ENCODE data around the gene HOXA3.

GRCh38 chr7:27170426-27171324, 18.3 kb upstream of the HOXA3 start:
- TF ChIP-seq, protein P1, sequence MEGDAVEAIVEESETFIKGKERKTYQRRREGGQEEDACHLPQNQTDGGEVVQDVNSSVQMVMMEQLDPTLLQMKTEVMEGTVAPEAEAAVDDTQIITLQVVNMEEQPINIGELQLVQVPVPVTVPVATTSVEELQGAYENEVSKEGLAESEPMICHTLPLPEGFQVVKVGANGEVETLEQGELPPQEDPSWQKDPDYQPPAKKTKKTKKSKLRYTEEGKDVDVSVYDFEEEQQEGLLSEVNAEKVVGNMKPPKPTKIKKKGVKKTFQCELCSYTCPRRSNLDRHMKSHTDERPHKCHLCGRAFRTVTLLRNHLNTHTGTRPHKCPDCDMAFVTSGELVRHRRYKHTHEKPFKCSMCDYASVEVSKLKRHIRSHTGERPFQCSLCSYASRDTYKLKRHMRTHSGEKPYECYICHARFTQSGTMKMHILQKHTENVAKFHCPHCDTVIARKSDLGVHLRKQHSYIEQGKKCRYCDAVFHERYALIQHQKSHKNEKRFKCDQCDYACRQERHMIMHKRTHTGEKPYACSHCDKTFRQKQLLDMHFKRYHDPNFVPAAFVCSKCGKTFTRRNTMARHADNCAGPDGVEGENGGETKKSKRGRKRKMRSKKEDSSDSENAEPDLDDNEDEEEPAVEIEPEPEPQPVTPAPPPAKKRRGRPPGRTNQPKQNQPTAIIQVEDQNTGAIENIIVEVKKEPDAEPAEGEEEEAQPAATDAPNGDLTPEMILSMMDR (IDR thresholded peaks at IDR 0.05), result no peak
- no peak for TF ChIP-seq EZH2phosphoT487 (IDR thresholded peaks at IDR 0.05)

All from neural progenitor cell (in vitro differentiated cells).